Peyer's patch (tissue), 4 donors: Measurements from ENCODE around the gene WNT9A. TPM values are rescaled to one million over a fixed set of nuclear protein-coding genes. Genes with fewer than 3 reads are reported as not detected.

Source experiments
- DNase-seq, 3 donors: peaks; one replicate each; pipeline ENCODE4 v3.0.0-alpha.2; 2017 to 2019
- H3K27ac ChIP-seq, 4 donors: fragments of 200-600 bp; sonication (generic); one replicate each; pipeline ENCODE4 v1.5.1; 2016 to 2019
- H3K27me3 ChIP-seq, 2 donors: fragments of 200-600 bp; sonication (generic); one replicate each; pipeline ENCODE4 v1.5.1; 2019
- H3K36me3 ChIP-seq, 3 donors: fragments of 200-600 bp; sonication (generic); one replicate each; pipeline ENCODE4 v1.5.1; 2016 to 2019
- H3K4me1 ChIP-seq, 4 donors: fragments of 200-600 bp; sonication (generic); one replicate each; pipeline ENCODE4 v1.5.1; 2016 to 2019
- H3K4me3 ChIP-seq, 4 donors: fragments of 200-600 bp; sonication (generic); 1 replicate in 3 of 4; 2 replicates in 1 of 4; pipeline ENCODE4 v1.5.1; 2016 to 2019; ENCODE audit warnings: mild to moderate bottlenecking in 1 of 4
- H3K9me3 ChIP-seq, 4 donors: fragments of 200-600 bp; sonication (generic); one replicate each; pipeline ENCODE4 v1.5.1; 2016 to 2019; ENCODE audit warnings: mild to moderate bottlenecking in 1 of 4
- CTCF ChIP-seq, 6 experiments: fragments of 450-650 bp in 4 of 6; fragments of 200-600 bp in 2 of 6; sonication (generic) in 1 of 6; IDR thresholded peaks; one replicate each; pipeline ENCODE4 v1.5.1; 2017 to 2019; ENCODE audit warnings: antibody characterized with exemption in 6 of 6, mild to moderate bottlenecking in 3 of 6, moderate library complexity in 1 of 6
- POLR2A ChIP-seq, 2 donors: fragments of 450-650 bp; IDR thresholded peaks; one replicate each; pipeline ENCODE4 v1.5.1; 2017; ENCODE audit warnings: antibody characterized with exemption in 2 of 2, mild to moderate bottlenecking in 2 of 2, moderate library complexity in 2 of 2
- small RNA-seq, 2 donors: library from RNA; depleted of rRNA; stranded (forward); fragments of <200 nt; gene quantifications; one replicate each; pipeline ENCODE3, GENCODE V24; 2016
- total RNA-seq, 4 donors: library from RNA; depleted of rRNA; stranded (reverse); fragments of >200 nt; gene quantifications; one replicate each; pipeline ENCODE4 v1.1.0, GENCODE V29; 2016

The WNT9A gene
- total RNA-seq, 4 donors from 2014 or later, result 0.83 to 3.5 (median 2.6) TPM

DNA sequence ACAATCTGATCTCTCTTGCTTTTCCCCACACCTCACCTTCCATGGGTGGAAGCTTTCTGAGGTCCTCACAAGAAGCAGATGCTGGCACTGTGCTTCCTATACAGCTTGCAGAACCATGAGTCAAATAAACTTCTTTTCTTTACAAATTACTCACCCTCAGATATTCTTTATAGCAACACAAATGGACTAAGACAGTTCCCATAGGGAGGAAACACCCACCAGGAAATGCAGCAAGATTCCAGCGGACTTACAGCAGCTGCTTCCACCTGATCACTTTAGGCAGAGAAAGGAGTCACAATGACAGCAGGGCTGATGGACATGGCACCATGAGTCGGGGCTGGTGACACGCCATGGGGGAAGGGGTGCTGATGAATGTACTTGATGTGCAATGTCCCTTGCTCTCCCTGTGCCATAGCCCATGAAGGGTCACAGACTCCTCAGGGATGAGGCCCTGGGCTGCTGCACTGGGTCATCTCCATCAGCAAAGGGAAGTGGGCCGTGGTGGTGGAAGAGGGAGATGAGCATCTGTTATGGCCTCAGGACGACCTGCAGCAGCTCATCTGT, 78.4 kb downstream of the WNT9A start:
- Histone ChIP-seq H3K4me1 (no peaks in the 10 kb centered on the region), H3K36me3 (no peaks in the 10 kb centered on the region), H3K27me3 (no peaks in the 10 kb centered on the region), H3K27ac (no peak overlapping the region), H3K4me3 (no peak overlapping the region), H3K9me3 (peaks cover 0 to 4% (median 0%) of the 10 kb centered on the region in 4 donors)
- TF ChIP-seq CTCF (IDR thresholded peaks at IDR 0.05), result no peak
- TF ChIP-seq POLR2A (IDR thresholded peaks at IDR 0.05), result no peak
- no peak for DNase-seq

Small RNA genes lying within 50 kb of the gene (small RNA-seq; reads per million reads assigned to genes)
- gene MIR5008 (0 to 0.06 reads per million in 2 donors), gene SEPT14P17 (0 reads per million in 2 donors)

Other genes with a start within 250 kb of the WNT9A start
- 10 to 100 TPM; 14.9 to 28.4 (median 20.7) TPM for gene JMJD4, start 212.6 kb downstream of the WNT9A start, total RNA-seq
- gene SNAP47, start 212.5 kb downstream of the WNT9A start, total RNA-seq, result 10 to 100 TPM; 25.7 to 71.0 (median 38.4) TPM
- not detected for gene PRSS38, start 132.3 kb downstream of the WNT9A start, total RNA-seq
- gene WNT3A, start 59.1 kb upstream of the WNT9A start, total RNA-seq, result not detected
- gene ARF1, start 134.8 kb upstream of the WNT9A start, total RNA-seq, result 100 to 1,000 TPM; 243 to 434 (median 392) TPM
- 10 to 100 TPM in 3 of 4 donors, 1 to 10 TPM in 1; 6.0 to 19.8 (median 16.2) TPM for gene C1orf35, start 155.4 kb upstream of the WNT9A start, total RNA-seq
- gene MRPL55, start 161.4 kb upstream of the WNT9A start, total RNA-seq, result 10 to 100 TPM; 70.1 to 99.6 (median 80.8) TPM
- 100 to 1,000 TPM; 206 to 232 (median 224) TPM for gene GUK1, start 192.3 kb upstream of the WNT9A start, total RNA-seq
- under 1 TPM in 2 of 4 donors, not detected in 2; 0.88 to 0.94 TPM for gene GJC2, start 202.0 kb upstream of the WNT9A start, total RNA-seq
- gene IBA57, start 217.9 kb upstream of the WNT9A start, total RNA-seq, result 10 to 100 TPM in 2 of 4 donors, 1 to 10 TPM in 2; 8.2 to 11.8 (median 10.3) TPM